Medulla oblongata (tissue), 1 donor: ENCODE data around the gene FYB2.

Source experiments
- DNase-seq: peaks from one replicate; pipeline ENCODE4 v3.0.0-alpha.2; 2015; ENCODE audit errors: extremely low spot score

Gene FYB2

DNA sequence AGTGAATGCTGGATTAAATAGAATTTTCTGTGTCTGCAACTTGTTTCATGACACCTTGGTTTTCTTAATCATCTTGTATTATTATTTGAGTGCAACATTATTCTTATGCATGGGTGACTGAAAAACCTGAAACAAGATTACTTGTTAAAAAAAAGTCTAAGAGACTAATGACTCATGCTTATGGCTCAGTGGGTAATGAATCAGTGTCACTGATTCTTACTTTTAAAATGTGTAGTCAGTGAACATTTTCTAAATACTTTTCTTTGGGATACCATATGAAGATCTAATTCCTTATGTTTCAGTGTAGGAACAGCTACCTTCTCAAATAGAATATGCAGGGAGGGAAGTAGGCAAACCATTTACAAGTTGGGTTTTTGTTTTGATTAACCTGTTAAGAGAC, 108.6 kb downstream of the FYB2 start:
- no peak for DNase-seq

DNA sequence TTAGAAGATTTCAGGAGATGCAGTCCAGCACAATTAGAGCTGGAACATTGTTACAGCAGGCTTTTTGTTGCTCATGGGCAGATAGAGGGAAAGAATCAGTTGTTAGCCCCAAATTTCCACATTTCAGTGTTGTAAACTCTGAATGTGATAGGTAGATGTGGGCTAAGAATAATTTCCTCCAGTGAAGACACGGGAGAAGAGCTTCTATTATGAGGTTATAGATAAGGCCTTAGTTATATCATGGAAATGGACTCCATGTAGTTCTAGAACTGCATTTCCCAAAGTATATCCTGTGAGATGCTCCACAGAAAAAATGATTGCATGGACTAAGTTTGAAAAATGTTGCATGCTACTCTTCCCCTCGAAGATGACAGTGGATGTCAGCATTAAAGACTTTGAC, 109.2 kb downstream of the FYB2 start:
- no peak for DNase-seq

DNA sequence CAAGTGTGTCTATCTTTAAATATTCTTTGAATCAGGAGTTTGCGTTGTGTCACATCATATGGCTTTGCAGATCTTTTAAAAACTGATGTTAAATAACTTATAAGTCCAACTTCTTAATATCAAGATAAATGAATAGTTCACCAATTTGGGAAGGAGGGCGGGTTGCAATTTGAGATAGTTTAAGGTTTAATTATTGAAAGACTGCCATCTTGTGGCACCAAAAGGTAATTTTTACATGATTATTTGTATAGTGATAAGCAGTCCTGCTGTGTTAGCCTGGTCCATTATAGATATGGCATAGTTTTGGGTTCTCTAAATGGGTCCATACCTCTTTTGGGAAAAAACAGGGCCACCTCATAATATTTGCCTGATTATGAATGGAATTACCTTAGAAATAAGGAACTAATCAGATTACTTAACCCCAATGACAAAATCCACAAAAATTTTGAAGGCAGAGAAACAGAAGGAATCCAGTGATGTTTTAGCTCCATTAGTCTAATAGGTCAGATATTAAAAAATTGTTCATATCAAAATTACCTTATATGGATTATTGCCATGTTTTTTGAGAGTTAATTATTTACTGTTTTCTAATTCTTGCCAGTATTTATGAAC, 109.8 kb downstream of the FYB2 start:
- peak; percentile 77 for DNase-seq

DNA sequence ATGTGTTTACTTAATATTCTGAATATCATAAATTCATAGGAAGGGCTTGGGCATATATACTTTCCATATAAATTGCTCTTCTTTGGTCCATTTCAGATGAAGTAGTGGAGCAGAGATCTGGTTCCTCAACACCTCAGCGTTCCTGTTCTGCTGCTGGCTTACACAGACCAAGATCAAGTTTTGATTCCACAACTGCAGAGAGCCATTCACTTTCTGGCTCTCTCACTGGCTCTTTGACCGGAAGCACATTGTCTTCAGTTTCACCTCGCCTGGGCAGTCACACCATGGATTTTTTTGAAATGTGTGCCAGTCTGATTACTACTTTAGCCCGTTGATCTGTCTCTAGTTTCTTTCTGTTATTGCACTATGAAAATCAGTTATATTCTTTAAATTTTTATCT, 111.8 kb downstream of the FYB2 start:
- DNase-seq: no peak

DNA sequence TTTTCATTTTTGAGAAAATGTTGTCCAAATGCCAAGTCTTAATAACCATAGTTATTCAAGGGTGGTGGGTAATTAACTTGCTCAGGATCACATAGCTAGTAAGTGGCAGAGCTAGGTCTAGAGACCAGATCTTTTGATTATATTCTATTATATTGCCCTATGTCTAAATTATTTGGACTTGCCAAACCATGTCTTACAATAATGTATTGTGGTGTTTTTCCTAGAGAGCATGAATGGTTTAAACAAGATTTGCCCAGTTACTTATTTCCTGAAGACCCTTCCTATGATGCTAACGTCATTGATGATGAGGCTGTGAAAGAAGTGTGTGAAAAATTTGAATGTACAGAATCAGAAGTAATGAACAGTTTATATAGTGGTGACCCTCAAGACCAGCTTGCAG, 115.5 kb downstream of the FYB2 start:
- DNase-seq: no peak

DNA sequence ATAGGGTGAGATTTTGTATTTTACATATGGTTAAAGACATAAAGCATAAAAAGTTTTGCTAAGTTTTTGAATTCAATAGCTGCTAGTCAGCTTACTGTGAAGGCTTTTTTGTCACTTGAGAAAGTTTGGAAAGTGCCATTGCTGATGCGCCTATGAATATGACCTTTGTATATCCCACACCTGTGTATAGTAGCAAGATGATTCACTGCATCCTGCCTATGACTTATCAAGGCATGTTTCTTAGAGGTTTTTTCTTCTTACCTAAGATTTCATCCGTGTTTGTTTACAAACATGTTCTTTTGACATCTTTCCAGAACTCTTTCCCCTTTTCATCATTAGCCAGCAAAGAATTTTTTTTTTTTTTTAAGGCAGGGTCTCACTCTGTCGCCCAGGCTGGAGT, 122.5 kb downstream of the FYB2 start:
- no peak for DNase-seq

DNA sequence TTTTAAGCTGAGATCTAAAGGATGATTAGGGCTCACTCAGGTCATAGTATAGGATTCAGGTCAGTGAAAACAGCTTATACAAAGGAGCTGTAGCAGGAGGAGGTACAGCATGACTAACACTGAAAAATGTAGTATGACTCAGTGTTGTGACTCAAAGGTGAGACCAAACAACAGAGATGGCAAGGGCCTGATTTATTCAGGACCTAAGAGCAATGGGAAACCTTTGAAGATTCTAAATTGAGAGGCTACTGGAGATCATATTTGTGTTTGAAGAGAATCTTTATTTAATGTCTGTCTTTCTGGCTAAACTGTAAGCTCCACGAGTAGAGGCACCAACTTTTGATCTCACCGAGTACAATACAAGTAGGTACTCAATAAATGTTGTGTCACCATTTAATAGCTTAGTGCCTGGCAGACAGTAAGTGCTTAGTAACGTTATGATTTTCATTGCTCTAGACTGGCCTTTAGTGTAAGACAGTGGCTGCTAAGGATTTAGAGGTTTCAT, 130.6 kb downstream of the FYB2 start:
- no peak for DNase-seq

DNA sequence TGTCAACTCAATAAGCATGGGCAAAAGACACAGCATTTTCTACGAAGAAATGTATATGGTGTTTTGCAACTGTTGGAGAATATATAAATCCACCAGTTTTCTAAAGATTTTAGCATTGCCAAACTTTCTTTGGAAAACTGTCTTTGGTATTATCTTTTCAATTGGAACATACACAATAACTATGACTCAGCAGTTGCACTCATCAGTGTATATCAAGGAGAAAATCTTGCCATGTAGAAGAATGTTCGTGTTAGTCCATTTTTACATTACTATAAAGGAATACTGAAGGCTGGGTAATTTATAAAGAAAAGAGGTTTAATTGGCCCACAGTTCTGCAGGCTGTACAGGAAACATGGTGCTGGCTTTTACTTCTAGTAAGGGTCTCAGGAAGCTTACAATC, 133.0 kb downstream of the FYB2 start:
- no peak for DNase-seq

DNA sequence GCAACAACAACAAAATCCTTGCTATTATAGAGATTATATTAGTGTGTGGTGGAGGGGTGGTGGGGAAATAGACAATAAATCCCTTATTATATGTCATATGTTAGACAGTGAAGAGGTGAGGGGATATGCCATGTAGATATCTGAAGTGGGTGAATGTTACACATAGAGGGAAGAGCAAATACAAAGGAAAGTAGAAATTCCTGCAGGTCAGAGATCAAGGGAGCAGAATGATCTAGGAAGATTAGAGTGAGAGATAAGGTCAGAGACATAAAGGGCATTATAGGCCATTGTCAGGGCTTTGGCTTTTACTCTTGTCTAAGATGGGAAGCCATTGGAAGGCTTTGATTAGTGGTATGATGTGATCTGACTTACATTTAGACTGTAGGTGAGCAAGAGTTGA, 135.6 kb downstream of the FYB2 start:
- no peak for DNase-seq

DNA sequence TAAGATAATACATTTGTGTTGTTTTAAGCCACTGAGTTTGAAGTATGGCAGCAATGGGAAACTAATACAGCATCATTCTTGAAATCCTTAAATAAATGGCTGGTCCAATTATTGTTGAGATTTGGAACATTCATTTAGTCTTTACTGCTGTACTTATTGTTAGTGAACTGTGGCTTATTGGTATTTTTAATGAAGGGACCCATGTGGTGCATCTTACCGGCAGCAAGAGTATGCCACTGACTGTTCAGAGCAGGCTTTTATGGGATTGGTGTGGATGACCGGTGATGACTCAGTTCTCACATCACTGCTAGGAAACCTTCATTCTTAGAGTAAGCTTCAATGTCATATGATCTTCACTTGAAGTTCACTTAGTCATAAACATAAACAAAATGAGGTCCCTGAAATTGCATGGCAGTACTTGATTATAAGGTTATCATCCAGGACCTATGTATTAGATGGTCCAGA, 142.6 kb downstream of the FYB2 start:
- no peak for DNase-seq

DNA sequence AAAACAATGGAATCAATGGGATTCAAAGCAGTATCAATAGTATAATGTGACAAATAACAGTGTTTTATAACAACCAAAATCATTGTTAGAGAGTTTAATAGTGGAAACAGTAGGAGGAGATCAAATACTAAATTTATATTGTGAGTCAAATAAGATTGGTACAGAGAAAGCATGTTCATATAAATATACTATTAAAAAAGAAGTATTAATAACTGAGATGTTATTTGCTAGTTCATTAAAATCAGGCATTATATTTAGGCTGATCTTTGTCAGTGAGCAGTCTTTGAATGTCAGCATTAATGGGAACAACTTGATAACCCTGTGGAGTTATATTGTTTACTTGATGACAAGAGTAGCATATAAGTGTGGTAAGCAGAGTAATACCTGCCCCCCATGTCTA, 143.4 kb downstream of the FYB2 start:
- DNase-seq: no peak

DNA sequence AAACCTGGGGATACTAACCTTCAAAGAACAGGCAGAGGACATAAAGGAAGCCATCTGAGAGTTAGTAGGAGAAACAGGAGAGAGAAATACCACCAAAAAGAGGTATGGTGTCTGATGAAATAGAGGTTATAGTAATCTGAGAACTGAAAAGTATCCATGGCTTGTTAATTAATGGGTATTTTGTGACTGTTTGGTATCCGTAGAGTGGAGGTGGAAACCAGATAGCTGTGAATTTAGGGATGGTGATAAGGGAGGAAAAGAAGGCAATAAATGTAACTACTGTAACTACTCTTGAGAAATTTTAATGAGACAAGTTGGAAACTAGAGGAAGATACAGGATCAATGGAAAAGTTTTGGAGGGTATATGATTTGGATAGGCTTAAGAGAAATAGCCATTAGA, 146.6 kb downstream of the FYB2 start:
- no peak for DNase-seq

DNA sequence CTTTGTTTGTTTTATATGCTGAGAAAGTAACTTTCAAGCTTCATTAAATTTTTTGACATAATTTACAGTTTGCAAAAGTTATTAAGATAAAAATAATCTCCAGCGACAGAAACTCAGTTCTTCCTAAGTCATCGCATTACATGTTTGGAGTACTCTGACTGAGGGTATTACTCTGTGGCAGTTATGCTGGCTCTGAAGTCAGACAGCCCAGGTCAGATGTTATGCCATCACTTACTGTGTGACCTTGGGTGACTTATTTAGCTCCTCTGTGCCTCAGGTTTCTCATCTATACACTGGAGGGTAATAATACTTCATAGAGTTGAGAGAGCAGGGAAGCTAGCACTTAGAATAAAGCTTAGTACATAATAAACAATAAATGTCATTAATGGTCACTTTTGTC, 147.7 kb downstream of the FYB2 start:
- DNase-seq: no peak

DNA sequence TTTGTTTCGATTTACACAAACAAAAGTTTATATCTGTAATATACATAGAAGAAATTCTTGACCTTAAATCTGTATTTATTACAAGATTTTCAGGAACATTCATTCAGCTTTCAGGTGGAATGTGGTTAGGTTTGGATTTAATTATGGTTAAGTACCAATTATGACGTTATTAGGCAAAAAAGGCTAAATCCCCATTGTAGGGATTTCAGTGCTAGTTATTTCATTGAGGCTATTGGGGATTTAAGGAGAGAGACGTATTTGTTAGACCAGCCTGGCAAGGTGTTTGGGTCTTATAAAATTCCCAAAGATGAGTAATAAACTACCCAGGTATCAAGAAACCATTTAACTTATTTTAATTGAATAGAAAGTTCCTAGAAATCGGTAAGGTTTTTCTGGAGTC, 148.1 kb downstream of the FYB2 start:
- no peak for DNase-seq

DNA sequence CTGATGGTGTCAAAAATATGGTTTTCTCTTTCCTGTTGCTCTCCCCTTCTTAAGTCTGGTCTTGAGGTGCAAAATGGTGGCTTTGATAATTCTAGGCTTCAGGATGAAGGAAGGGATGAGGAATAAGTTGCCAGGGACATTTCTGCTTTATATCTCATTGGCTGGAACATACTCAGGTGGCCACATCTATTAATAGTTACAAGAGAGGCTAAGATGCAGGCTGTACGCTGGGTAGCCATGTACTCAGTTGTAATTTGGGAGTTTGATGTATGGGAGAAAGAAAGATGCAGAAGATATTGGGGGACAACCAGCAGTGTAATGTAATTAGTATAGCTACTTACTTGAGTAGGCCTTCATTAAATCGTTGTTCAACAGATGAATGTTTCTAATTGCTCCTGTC, 148.9 kb downstream of the FYB2 start:
- no peak for DNase-seq
